ENCODE results near the gene ATXN1. TPM values are rescaled to one million over a fixed set of nuclear protein-coding genes. Genes with fewer than 3 reads are reported as not detected.
A peak's percentile ranks its signal among the peaks of the same experiment; 100 is the strongest.
"Not testable (repeated sequence)": the region's sequence is repeated elsewhere in the genome, so short reads cannot be mapped to it uniquely, and the experiment has no call there.

ATXN1 gene
- polyA plus RNA-seq, 2 of the 4 experiments (the other 2 are of a cell fraction): 2.9 to 8.3 TPM

- ATAC-seq (no peak), FAIRE-seq (no peak), DNase-seq (ENCODE audit: low read depth in 1 of 2, low spot score in 1 of 2) (no peak)
- POLR2A ChIA-PET: no interaction called here
- TF ChIP-seq MAX (IDR thresholded peaks at IDR 0.05) (no peak), CBX8 (IDR thresholded peaks at IDR 0.05) (no peak), CTCF (IDR thresholded peaks at IDR 0.05) (no peak), NPAS2 (CRISPR knock-in tag; IDR thresholded peaks at IDR 0.05; ENCODE audit: borderline replicate concordance) (no peak), JUN (IDR thresholded peaks at IDR 0.05) (no peak), PHF8 (IDR thresholded peaks at IDR 0.05; ENCODE audit: borderline replicate concordance, low read depth) (no peak), FOSL2 (IDR thresholded peaks at IDR 0.05) (no peak), FOSL2 (CRISPR knock-in tag; IDR thresholded peaks at IDR 0.05) (no peak), RARB (CRISPR knock-in tag; IDR thresholded peaks at IDR 0.05) (no peak), HEYL (CRISPR knock-in tag; IDR thresholded peaks at IDR 0.05) (no peak), E2F6 (IDR thresholded peaks at IDR 0.05; ENCODE audit: borderline replicate concordance, low read depth) (no peak), ZSCAN20 (CRISPR knock-in tag; IDR thresholded peaks at IDR 0.05) (no peak), ESRRA (IDR thresholded peaks at IDR 0.05; ENCODE audit: borderline replicate concordance, low read length) (no peak), SMC3 (IDR thresholded peaks at IDR 0.05) (no peak), NR3C1 (IDR thresholded peaks at IDR 0.05) (no peak), POLR2AphosphoS2 (conservative IDR thresholded peaks at IDR 0.05; ENCODE audit: low read length) (no peak)
- 89% methylated on average over 6 of the region's 6 CpGs for WGBS (ENCODE audit: missing lambda C conversion rate)
- CTCF ChIA-PET: no interaction called here
- H3K27ac ChIP-seq: peak overlapping the region in 1 of 2 experiments; percentile 67; a peak in 3 of 6 replicates
- no peak overlapping the region for H3K4me3 ChIP-seq
- H3K4me1 ChIP-seq: peaks cover 18% of the 10 kb centered on the region
- 0 out of 3 replicates have a peak overlapping the region, but pooled peaks have one; percentile 38 for H3K4me2 ChIP-seq
- no peaks in the 10 kb centered on the region for H3K9me3 ChIP-seq
Observed at GRCh38 chr6:16705081-16705993, 55.9 kb downstream of the ATXN1 start.

GRCh38 chr6:16704401-16705045, 56.7 kb downstream of the ATXN1 start:
- no peaks in the 10 kb centered on the region for H3K9me3 ChIP-seq
- H3K4me1 ChIP-seq: peaks cover 21% of the 10 kb centered on the region
- peak overlapping the region; percentile 38; the same call in 2 of the 3 replicates for H3K4me2 ChIP-seq
- WGBS (ENCODE audit: missing lambda C conversion rate): 57% methylated on average over 10 of the region's 10 CpGs
- CTCF ChIA-PET: no interaction called here
- peak overlapping the region in 1 of 2 experiments; percentile 67; a peak in 3 of 6 replicates for H3K27ac ChIP-seq
- H3K4me3 ChIP-seq: no peak overlapping the region
- ATAC-seq: peak in 1 of 2 experiments; percentile 54; a peak in 3 of 6 replicates
- POLR2A ChIA-PET: no interaction called here
- no peak for TF ChIP-seq JUN (IDR thresholded peaks at IDR 0.05)
- no peak for TF ChIP-seq NFE2L2 (conservative IDR thresholded peaks at IDR 0.05; ENCODE audit: low read length)
- no peak for TF ChIP-seq MAZ (IDR thresholded peaks at IDR 0.05; ENCODE audit: borderline replicate concordance, low read depth, low read length)
- TF ChIP-seq MYC (IDR thresholded peaks at IDR 0.05; ENCODE audit: borderline replicate concordance, low read length): no peak
- no peak for TF ChIP-seq HDAC2 (IDR thresholded peaks at IDR 0.05)
- TF ChIP-seq CEBPB (IDR thresholded peaks at IDR 0.05): no peak
- no peak for TF ChIP-seq RCOR1 (IDR thresholded peaks at IDR 0.05; ENCODE audit: low read depth, low read length)
- TF ChIP-seq MAX (IDR thresholded peaks at IDR 0.05): no peak
- no peak for TF ChIP-seq TFCP2L1 (CRISPR knock-in tag; IDR thresholded peaks at IDR 0.05)
- TF ChIP-seq FOXS1 (CRISPR knock-in tag; IDR thresholded peaks at IDR 0.05): no peak
- no peak for TF ChIP-seq RFX5 (IDR thresholded peaks at IDR 0.05)
- TF ChIP-seq NPAS2 (CRISPR knock-in tag; IDR thresholded peaks at IDR 0.05; ENCODE audit: borderline replicate concordance): no peak
- no peak for DNase-seq (ENCODE audit: low read depth in 1 of 2, low spot score in 1 of 2)
- FAIRE-seq: no peak

- WGBS (ENCODE audit: missing lambda C conversion rate): 87% methylated on average over 4 of the region's 6 CpGs
- ATAC-seq: not testable (repeated sequence)
Observed at GRCh38 chr6:16702627-16703378, 58.5 kb downstream of the ATXN1 start.

More at GRCh38 chr6:16702627-16703378, 58.5 kb downstream of the ATXN1 start:
- H3K4me2 ChIP-seq; POLR2A ChIA-PET; H3K4me3 ChIP-seq; CTCF ChIA-PET; DNase-seq (ENCODE audit: low read depth in 1 of 2, low spot score in 1 of 2); H3K9me3 ChIP-seq; FAIRE-seq; H3K27ac ChIP-seq: not testable (repeated sequence)
- peaks cover 36% of the 10 kb centered on the region for H3K4me1 ChIP-seq
